Stimulated activated CD8-positive, alpha-beta memory T cell treated with anti-CD3 and anti-CD28 coated beads, Interleukin-12 subunit alpha, Interleukin-12 subunit beta, amount 100 ng/mL, for 24 hours (primary cell): ENCODE results near the gene SMARCC1.

Experiments
- DNase-seq: peaks from one replicate; pipeline ENCODE4 v3.0.0-alpha.2; 2020; ENCODE audit errors: extremely low read depth

SMARCC1 gene

DNA sequence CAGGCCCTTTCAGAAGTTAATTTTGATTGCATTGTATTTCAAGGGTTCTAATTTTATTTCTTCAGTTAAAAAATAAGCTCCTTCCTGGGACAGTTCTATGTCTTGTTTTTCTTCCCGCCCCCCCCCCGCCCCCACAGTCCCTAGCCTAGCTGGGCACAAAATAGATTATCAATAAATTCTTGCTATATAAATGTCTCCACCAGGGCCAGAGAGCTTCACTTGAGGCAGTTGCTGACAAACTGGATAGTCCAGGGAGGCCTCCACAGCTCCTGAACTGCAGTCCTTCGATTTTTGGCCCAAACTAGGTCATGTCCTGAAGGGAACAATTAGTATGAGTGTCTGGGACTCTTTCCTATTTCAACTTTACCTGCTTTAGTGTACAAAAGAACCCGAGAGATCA, 193.1 kb downstream of the SMARCC1 start:
- DNase-seq = no peak

DNA sequence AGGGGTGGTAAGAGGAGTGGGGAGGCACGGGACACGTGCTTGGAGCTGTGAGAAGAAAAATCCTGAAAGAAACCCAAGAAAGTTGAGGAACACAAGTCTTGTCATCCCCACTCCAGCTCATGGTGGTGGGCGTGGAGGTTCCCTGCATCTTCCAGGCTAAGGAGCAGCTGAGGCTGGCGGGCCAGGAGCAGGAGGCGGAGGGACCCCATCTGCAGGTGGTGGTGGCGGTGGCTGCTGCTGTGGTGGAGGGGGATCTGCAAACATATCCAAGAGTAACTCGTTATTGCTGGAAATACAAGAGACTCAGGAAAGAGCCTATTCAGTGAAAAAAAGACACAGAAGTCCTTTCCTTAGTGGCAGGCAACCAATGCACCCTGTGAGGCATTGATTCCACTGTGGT, 193.6 kb downstream of the SMARCC1 start:
- DNase-seq = no peak

DNA sequence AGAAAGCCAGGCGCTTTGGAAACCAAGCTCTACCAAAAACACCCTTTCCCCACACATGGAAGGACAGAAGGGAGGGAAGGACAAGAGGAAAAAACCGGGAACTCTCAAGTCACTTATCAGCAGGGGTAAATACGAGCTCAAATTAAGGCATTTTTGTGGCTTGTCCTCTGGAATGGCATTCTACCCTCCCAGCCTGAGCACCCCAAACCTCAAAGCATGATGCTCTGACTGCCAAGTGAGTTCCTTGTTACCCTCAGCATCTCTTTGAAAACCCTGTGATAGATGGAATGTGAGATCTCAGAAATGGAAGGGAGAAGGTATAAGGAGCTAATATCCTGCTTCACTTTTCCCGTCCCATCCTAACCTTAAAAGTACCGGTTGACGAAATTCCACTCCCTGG, 194.9 kb downstream of the SMARCC1 start:
- no peak for DNase-seq

GRCh38 chr3:47583320-47584075, 198.2 kb downstream of the SMARCC1 start:
- no peak for DNase-seq

DNA sequence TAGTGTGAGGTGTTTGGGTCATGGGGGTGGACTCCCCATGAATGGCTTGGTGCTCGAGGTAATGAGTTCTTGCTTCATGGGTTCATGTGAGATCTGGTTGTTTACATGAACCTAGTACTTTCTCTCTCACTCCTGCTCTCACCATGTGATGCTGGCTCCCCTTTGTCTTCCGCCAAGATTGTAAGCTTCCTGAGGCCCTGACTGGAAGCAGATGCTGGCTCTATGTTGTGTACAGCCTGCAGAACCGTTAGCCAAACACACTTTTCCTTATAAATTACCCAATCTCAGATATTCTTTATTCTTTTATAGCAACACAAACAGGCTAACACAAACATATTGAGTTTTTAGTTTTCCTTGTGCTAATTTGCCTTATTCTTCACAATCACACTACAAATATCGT, 199.9 kb downstream of the SMARCC1 start:
- no peak for DNase-seq

- no peak for DNase-seq
Measured at GRCh38 chr3:47581422-47581821, 200.3 kb downstream of the SMARCC1 start.

- DNase-seq = no peak
Measured at GRCh38 chr3:47580481-47580880, 201.2 kb downstream of the SMARCC1 start.

- no peak for DNase-seq
Measured at GRCh38 chr3:47579875-47580274, 201.8 kb downstream of the SMARCC1 start.

DNA sequence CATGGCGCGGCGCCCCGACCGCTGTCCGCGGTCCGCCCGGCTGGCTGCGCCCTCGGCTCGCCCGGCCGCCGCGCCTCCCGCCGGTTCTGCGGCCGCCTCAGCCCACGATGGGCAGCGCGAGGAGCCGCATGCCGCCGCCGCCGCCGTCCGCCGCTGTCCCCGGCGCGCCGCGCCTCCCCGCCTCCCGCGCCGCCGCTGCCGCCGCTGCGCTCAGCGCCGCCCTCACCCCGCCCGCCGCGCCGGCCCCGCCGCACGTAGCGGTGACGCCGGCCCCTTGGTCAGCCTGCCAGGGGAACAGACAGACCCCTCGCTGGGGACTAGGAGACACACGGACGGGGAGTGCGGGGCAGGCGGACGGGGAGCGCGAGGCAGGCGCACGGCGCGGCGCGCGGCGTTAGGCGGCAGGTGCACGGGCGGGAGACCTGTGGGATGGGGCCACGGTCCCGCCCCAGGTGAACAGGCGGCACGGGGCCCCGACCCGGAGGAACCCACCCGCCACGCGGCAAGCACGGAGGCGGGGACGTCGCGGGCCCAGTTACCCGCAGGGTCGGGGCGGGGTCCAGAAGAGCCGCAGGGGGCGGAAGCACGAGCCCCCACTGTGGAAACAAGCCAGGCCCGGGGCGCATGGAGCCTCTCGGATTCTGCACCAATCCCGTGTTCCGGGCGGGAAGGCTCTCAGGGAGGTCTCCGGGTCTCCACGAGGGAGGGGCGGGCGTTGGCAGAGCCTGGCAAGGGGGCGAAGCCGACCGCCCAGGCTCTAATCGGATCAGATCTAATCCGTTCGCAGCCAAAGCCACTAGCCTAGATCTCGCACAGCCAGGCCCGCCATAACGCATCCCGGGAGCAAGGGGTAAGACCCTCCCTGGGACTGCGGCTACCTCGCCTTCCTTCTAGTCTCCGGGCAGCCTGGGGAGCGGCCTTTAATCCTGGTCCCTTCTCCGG, 202.7 kb downstream of the SMARCC1 start, which contains the start of gene CSPG5:
Gene CSPG5 (minus strand): TSS at position 175 of the 942 bp plus-strand sequence. CDS start 172 bp downstream, at position 3.
- no peak for DNase-seq

DNA sequence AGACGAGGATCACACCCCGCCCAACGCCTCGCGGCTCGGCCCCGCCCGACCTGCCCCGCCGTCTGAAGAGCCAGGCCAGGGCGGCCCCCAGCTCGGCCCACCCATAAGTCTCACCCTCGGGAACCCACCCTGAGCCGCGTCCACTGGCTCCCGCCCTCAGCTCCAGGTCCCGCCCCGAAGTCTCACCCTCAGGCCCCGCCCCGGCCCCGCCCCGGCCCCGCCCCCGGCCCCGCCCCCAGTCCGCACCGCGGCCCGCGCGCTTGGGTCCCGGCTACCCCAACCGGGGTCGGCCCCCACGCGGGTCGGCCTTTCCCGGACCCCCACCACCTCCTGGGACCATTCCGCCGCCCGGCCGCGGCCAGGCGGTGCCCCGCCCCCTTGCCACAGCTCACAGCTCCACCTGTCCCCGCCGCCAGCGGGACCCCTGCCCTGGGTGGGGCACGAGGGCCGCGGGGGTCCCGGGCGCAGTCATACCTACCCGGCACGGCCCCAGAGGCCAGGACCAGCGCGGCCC, 203.5 kb downstream of the SMARCC1 start:
- no peak for DNase-seq

GRCh38 chr3:47577583-47578118, 204.0 kb downstream of the SMARCC1 start:
- no peak for DNase-seq

DNA sequence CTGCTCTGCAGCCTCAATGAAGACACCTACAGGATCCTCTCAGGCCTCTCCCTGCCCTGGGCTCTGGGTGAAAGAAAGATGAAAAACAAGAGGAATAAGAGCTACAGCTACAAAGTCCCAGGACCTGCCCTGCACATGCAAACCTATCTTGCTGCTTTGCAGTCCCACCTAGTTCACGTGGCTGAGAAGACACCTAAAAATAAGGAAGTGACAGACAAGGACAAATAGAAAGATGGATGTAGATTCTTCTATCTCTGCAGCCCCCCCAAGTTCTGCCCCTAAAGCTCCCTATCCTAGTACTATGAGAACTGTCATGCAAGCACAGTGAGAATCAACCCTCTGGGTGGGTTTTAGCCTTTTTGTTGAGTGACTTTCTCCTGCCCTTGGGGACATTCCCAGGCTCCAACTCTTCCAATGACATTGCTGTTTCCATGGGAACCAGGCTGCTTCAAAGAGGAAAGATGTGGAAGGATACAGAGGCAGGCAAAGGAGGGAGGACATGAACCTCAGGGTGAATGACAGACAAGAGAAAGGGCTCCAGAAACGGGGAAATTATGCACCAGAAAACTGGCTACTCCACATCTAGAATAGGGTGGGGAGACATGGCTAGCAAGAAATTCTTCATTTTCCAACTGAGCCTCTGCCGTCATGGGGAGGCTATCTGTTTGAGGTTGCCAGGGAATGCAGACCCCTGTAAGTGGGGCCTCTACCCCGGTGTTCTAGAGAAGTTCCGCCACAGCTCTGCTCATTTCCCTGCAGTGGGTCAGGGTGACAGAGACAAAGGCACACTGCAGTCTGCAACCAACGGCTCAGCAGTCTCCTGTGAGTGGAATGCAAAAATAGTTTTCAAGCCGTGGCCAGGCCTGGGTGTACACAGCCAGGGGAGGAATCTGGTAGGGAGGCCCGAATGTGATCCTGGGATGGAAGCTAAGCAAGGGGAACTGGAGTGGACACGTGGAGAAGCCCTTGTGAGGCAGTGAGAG, 208.2 kb downstream of the SMARCC1 start:
- no peak for DNase-seq

- no peak for DNase-seq
Measured at GRCh38 chr3:47571391-47572175, 210.1 kb downstream of the SMARCC1 start.

- DNase-seq = no peak
Measured at GRCh38 chr3:47568901-47569300, 212.8 kb downstream of the SMARCC1 start.

GRCh38 chr3:47567149-47567548, 214.5 kb downstream of the SMARCC1 start:
- DNase-seq = no peak

DNA sequence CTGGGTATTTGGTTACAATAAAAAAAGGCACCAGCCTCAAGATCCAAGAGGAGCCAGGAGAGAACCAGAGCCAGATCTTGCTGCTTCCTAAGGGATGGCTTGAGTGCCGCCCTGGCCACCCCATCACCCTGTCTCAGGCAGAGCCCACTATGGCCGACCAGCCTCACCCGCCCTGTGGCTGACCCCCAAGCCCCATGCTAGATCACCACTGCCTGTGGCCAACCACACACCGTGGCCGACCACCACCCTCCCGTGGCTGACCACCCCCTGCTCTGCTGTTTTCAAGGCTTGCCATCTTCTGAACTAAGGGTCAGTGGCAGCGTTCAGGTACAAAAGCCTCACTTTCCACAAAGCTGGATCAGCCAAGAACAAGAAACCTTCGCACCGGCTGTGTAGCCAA, 215.0 kb downstream of the SMARCC1 start:
- no peak for DNase-seq

DNA sequence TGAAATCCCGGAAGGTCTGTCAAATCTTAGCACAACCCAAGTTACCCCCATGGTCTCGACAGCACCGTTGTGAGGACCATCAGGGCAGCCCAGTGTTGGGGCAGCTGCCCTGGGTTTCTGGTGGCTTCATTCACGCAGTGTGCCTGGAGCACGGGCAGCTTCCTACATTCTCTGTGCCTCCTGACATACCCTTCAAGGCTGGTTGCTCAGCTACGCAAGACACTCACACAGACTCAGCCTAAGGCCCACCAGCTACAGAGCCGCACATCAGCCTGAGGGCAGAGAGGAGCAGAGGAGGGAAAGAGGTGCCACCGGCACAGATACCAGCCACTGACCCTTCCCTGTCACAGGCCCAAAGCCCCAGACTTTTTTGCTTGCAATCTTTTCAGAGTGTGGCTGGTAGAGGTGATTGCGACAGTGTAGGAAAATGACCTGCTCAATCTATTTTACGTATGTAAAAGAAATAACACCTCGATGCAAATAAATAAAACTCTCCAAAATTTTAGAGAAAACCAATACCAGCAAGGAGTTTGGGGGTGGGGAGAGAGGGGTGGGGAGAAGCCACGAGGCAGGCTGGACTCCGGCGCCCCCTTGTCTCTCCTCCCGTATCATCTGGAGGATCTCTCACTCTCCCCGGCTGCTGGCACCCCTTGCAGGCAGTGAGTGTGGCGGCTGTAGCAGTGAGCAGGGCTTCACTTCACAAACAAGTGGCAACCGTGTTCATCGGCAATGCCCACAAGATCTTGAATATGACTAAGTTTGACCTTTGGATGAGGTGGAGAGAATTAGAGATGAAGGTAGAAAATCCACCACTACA, 215.8 kb downstream of the SMARCC1 start:
- DNase-seq = no peak

DNA sequence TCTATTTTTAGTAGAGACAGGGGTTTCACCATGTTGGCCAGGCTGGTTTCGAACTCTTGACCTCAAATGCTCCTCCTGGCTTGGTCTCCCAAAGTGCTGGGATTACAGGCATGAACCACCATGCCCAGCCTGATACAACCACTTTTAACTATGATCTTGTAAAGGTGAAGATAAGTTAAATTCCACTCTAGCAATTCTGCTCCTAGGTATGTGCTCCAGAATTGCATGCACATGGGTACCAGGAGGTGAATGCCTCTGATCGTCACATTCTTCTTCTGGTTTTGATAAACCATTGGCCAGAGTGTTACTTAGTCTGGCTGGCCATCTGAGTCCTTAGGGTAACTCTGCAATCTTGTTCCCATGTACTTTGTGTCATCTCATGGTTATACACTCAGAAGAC, 225.3 kb downstream of the SMARCC1 start:
- no peak for DNase-seq

DNA sequence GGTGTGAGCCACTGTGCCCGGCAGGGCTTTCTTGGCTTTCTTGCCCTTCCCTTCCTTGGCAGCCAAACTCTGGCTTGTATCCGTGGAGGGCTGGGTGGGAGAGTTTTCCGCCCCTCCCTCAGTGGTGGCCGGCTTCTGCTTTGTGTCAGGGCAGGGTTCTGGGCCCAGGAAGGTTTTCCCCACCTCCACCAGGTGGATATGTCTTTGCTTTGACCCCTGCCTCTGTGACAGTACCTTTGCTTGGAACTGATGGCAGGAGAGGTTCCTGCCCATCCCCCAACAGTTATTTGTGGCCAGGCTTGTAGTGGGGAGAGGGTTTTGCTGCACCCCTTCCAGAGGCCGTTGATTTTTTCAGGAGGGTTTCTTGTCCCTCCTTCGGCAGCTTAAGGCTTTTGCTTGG, 227.4 kb downstream of the SMARCC1 start:
- DNase-seq = no peak
